T-cell (primary cell): Measurements from ENCODE around the gene ANGPTL3. TPM values are rescaled to one million over a fixed set of nuclear protein-coding genes. Genes with fewer than 3 reads are reported as not detected.

Experiments used
- ATAC-seq, 4 experiments: fragments of 200-7000 bp in 3 of 4; fragments of 150-1000 bp in 1 of 4; cut with Tn5 transposase; replicated peaks in 1 of 4; 1 replicate in 3 of 4; 2 replicates in 1 of 4; pipeline ENCODE4 v1.10.0; 2021; ENCODE audit warnings: moderate library complexity in 3 of 4, mild to moderate bottlenecking in 2 of 4, moderate number of reproducible peaks in 1 of 4
- CTCF ChIA-PET, 2 donors: fragments of 300-600 bp; sonication (Branson Sonifier 250); formaldehyde crosslinking; loops; one replicate each; lab custom pipeline; 2022; ENCODE audit warnings: antibody characterized with exemption in 2 of 2; lab: Charles Lee
- POLR2A ChIA-PET, 2 donors: fragments of 300-600 bp; sonication (Branson Sonifier 250); formaldehyde crosslinking; loops; one replicate each; lab custom pipeline; 2022; ENCODE audit warnings: antibody characterized with exemption in 2 of 2; lab: Charles Lee
- DNase-seq, 35 experiments: peaks; one replicate each; pipeline versions ENCODE4 v3.0.0 to v3.0.0-alpha.2; 2013 to 2023
- H3K27ac ChIP-seq: one replicate; pipeline ENCODE4 v1.5.1; 2013; ENCODE audit warnings: low read length
- H3K27me3 ChIP-seq, 2 experiments: replicated peaks in 1 of 2; 1 replicate in 1 of 2; 2 replicates in 1 of 2; pipeline versions ENCODE4 v1.6.1 to v1.7.0; 2013; ENCODE audit warnings: low read length in 1 of 2, mixed read lengths in 1 of 2; ENCODE audit not compliant: control insufficient read depth in 2 of 2, insufficient read depth in 2 of 2; ENCODE audit errors: extremely low read depth in 1 of 2
- H3K36me3 ChIP-seq, 2 donors: 1 replicate in 1 of 2; 2 replicates in 1 of 2; pipeline versions ENCODE4 v1.6.1 to v1.7.0; 2013; ENCODE audit warnings: low read length in 1 of 2; ENCODE audit not compliant: control insufficient read depth in 2 of 2, insufficient read depth in 1 of 2; ENCODE audit errors: extremely low read depth in 1 of 2
- H3K4me1 ChIP-seq, 2 experiments: 1 replicate in 1 of 2; 2 replicates in 1 of 2; pipeline versions ENCODE4 v1.6.1 to v1.7.0; 2013; ENCODE audit warnings: low read length in 2 of 2, mixed read lengths in 1 of 2; ENCODE audit not compliant: insufficient read depth in 2 of 2, control insufficient read depth in 1 of 2; ENCODE audit errors: extremely low read depth in 1 of 2
- H3K4me3 ChIP-seq, 2 donors: 1 replicate in 1 of 2; 2 replicates in 1 of 2; pipeline versions ENCODE4 v1.5.1 to v1.7.0; 2013; ENCODE audit warnings: mild to moderate bottlenecking in 2 of 2, low read length in 1 of 2, moderate library complexity in 1 of 2; ENCODE audit not compliant: control insufficient read depth in 1 of 2; ENCODE audit errors: extremely low read depth in 1 of 2
- H3K9me3 ChIP-seq: 2 replicates; pipeline ENCODE4 v1.7.0; 2013
- H3K27ac Mint-ChIP-seq, 2 donors: one replicate each; pipeline ENCODE4 v1.8.0; 2020 to 2021; ENCODE audit warnings: mild to moderate bottlenecking in 2 of 2, mixed read lengths in 2 of 2
- H3K27me3 Mint-ChIP-seq, 2 donors: one replicate each; pipeline ENCODE4 v1.8.0; 2021 to 2022; ENCODE audit warnings: mixed read lengths in 2 of 2
- H3K36me3 Mint-ChIP-seq: one replicate; pipeline ENCODE4 v1.8.0; 2021; ENCODE audit warnings: mixed read lengths
- H3K4me1 Mint-ChIP-seq, 3 donors: one replicate each; pipeline ENCODE4 v1.8.0; 2020 to 2022; ENCODE audit warnings: mixed read lengths in 3 of 3, mild to moderate bottlenecking in 1 of 3
- H3K4me3 Mint-ChIP-seq, 3 donors: one replicate each; pipeline ENCODE4 v1.8.0; 2020 to 2022; ENCODE audit warnings: mild to moderate bottlenecking in 3 of 3, mixed read lengths in 3 of 3, moderate library complexity in 3 of 3
- H3K9me3 Mint-ChIP-seq, 3 donors: one replicate each; pipeline ENCODE4 v1.8.0; 2020 to 2022; ENCODE audit warnings: mixed read lengths in 3 of 3
- WGBS: methylation state at CpG from one replicate; pipeline ENCODE4 v1.1.5; 2013; ENCODE audit warnings: missing lambda C conversion rate; ENCODE audit not compliant: insufficient coverage; 5-methylcytosine and 5-hydroxymethylcytosine counted together
- total RNA-seq, 35 experiments: library from RNA in 6 of 35; stranded (reverse) in 6 of 35; fragments of 120-200 nt in 1 of 35; gene quantifications; one replicate each; pipeline versions ENCODE4 v1.2.1 to v1.2.4 and lab custom pipeline; 2013 to 2026

Gene ANGPTL3
- total RNA-seq, 5 donors from 2014 or later (not counting 1 experiment from before 2014, with no cell fraction given), result not detected

- Histone ChIP-seq H3K27ac (no peak overlapping the region), H3K27me3 (no peaks in the 10 kb centered on the region), H3K4me1 (no peaks in the 10 kb centered on the region), H3K36me3 (no peaks in the 10 kb centered on the region), H3K4me3 (no peak overlapping the region), H3K9me3 (no peaks in the 10 kb centered on the region)
- Mint-ChIP-seq H3K27me3 (no peaks in the 10 kb centered on the region), H3K4me3 (no peak overlapping the region), H3K36me3 (peaks cover 23% of the 10 kb centered on the region), H3K27ac (no peak overlapping the region), H3K4me1 (no peaks in the 10 kb centered on the region), H3K9me3 (no peaks in the 10 kb centered on the region)
- ATAC-seq (no peak), DNase-seq (no peak)
- ChIA-PET POLR2A (no interaction called here), CTCF (no interaction called here)
- WGBS, result no CpG with 5 or more reads among the region's 1 CpG
Measured at GRCh38 chr1:62613890-62614289, 16.6 kb downstream of the ANGPTL3 start.

GRCh38 chr1:62621907-62622306 is 24.6 kb downstream of the ANGPTL3 start:
- CTCF ChIA-PET, result no interaction called here
- Mint-ChIP-seq H3K4me1 (peaks cover 0 to 3% (median 0%) of the 10 kb centered on the region in 3 donors), H3K9me3 (no peaks in the 10 kb centered on the region), H3K27ac (no peak overlapping the region), H3K4me3 (no peak overlapping the region), H3K27me3 (no peaks in the 10 kb centered on the region), H3K36me3 (peaks cover 39% of the 10 kb centered on the region)
- ATAC-seq (no peak), DNase-seq (no peak)
- H3K4me1 ChIP-seq, result no peaks in the 10 kb centered on the region
- no peaks in the 10 kb centered on the region for H3K27me3 ChIP-seq
- no peak overlapping the region for H3K4me3 ChIP-seq
- WGBS, result 100% methylated on average over 1 of the region's 1 CpG
- POLR2A ChIA-PET, result no interaction called here
- no peaks in the 10 kb centered on the region for H3K36me3 ChIP-seq
- no peak overlapping the region for H3K27ac ChIP-seq
- H3K9me3 ChIP-seq, result no peaks in the 10 kb centered on the region

GRCh38 chr1:62625415-62625814 is 28.1 kb downstream of the ANGPTL3 start:
- Histone ChIP-seq H3K36me3 (no peaks in the 10 kb centered on the region), H3K27me3 (no peaks in the 10 kb centered on the region), H3K4me3 (no peak overlapping the region), H3K4me1 (no peaks in the 10 kb centered on the region), H3K27ac (no peak overlapping the region), H3K9me3 (no peaks in the 10 kb centered on the region)
- ATAC-seq (no peak), DNase-seq (no peak)
- Mint-ChIP-seq H3K4me3 (no peak overlapping the region), H3K9me3 (no peaks in the 10 kb centered on the region), H3K36me3 (peaks cover 31% of the 10 kb centered on the region), H3K27ac (no peak overlapping the region), H3K27me3 (no peaks in the 10 kb centered on the region), H3K4me1 (peaks cover 0 to 3% (median 0%) of the 10 kb centered on the region in 3 donors)
- no CpG with 5 or more reads among the region's 1 CpG for WGBS
- CTCF ChIA-PET, result no interaction called here
- POLR2A ChIA-PET, result no interaction called here

- H3K9me3 Mint-ChIP-seq, result peaks cover 0 to 5% (median 0%) of the 10 kb centered on the region in 3 donors
- POLR2A ChIA-PET, result no interaction called here
- Histone ChIP-seq H3K27ac (no peak overlapping the region), H3K9me3 (no peaks in the 10 kb centered on the region), H3K4me3 (no peak overlapping the region), H3K27me3 (no peaks in the 10 kb centered on the region), H3K36me3 (no peaks in the 10 kb centered on the region), H3K4me1 (no peaks in the 10 kb centered on the region)
- DNase-seq, result no peak
- H3K4me3 Mint-ChIP-seq, result no peak overlapping the region
- no peak overlapping the region for H3K27ac Mint-ChIP-seq
- no peak for ATAC-seq
- CTCF ChIA-PET, result interaction anchor here in 1 of 2 donors (0.6 kb wide), 1 partner anchor 73 kb away, joined by 3 read pairs; no protein-coding TSS in a partner anchor
- H3K27me3 Mint-ChIP-seq, result no peaks in the 10 kb centered on the region
- peaks cover 0 to 3% (median 0%) of the 10 kb centered on the region in 3 donors for H3K4me1 Mint-ChIP-seq
- H3K36me3 Mint-ChIP-seq, result peaks cover 55% of the 10 kb centered on the region
- WGBS, result no CpG with 5 or more reads among the region's 1 CpG
Measured at GRCh38 chr1:62628506-62628905, 31.2 kb downstream of the ANGPTL3 start.

GRCh38 chr1:62637392-62638105 is 40.2 kb downstream of the ANGPTL3 start:
- H3K9me3 ChIP-seq, result no peaks in the 10 kb centered on the region
- no peak overlapping the region for H3K27ac Mint-ChIP-seq
- peaks cover 22% of the 10 kb centered on the region for H3K36me3 Mint-ChIP-seq
- peaks cover 0 to 9% (median 0%) of the 10 kb centered on the region in 3 donors for H3K9me3 Mint-ChIP-seq
- H3K4me3 ChIP-seq, result no peak overlapping the region
- H3K36me3 ChIP-seq, result peaks cover 0 to 8% of the 10 kb centered on the region in 2 donors
- no peak for DNase-seq
- CTCF ChIA-PET, result no interaction called here
- no peak overlapping the region for H3K4me3 Mint-ChIP-seq
- ATAC-seq, result no peak
- POLR2A ChIA-PET, result no interaction called here
- no peaks in the 10 kb centered on the region for H3K27me3 ChIP-seq
- H3K4me1 Mint-ChIP-seq, result no peaks in the 10 kb centered on the region
- H3K4me1 ChIP-seq, result no peaks in the 10 kb centered on the region
- no peak overlapping the region for H3K27ac ChIP-seq
- WGBS, result 83% methylated on average over 3 of the region's 6 CpGs
- no peaks in the 10 kb centered on the region for H3K27me3 Mint-ChIP-seq

GRCh38 chr1:62643283-62643682 is 46.0 kb downstream of the ANGPTL3 start:
- Mint-ChIP-seq H3K27me3 (no peaks in the 10 kb centered on the region), H3K36me3 (peaks cover 35% of the 10 kb centered on the region), H3K9me3 (peaks cover 0 to 4% (median 0%) of the 10 kb centered on the region in 3 donors), H3K4me1 (no peaks in the 10 kb centered on the region), H3K27ac (no peak overlapping the region), H3K4me3 (no peak overlapping the region)
- no peak overlapping the region for H3K4me3 ChIP-seq
- no peaks in the 10 kb centered on the region for H3K9me3 ChIP-seq
- H3K4me1 ChIP-seq, result no peaks in the 10 kb centered on the region
- no peak overlapping the region for H3K27ac ChIP-seq
- ChIA-PET POLR2A (no interaction called here), CTCF (no interaction called here)
- WGBS, result no CpG with 5 or more reads among the region's 1 CpG
- H3K27me3 ChIP-seq, result no peaks in the 10 kb centered on the region
- no peak for DNase-seq
- H3K36me3 ChIP-seq, result peaks cover 0 to 12% of the 10 kb centered on the region in 2 donors
- ATAC-seq, result no peak
